SK-N-SH treated with all-trans-retinoic acid at 6 μM for 48 hours (cell line): Measurements from ENCODE around the gene STK16.

ENCODE experiments used
- ATAC-seq: fragments of 200-7000 bp; cut with Tn5 transposase; 3 replicates; pipeline ENCODE4 v1.9.1; 2020; ENCODE audit warnings: mild to moderate bottlenecking, moderate library complexity
- CREB5 ChIP-seq: fragments of 250-450 bp; sonication (Bioruptor Pico); IDR thresholded peaks from 2 replicates; pipeline ENCODE4 v1.5.1; 2020; ENCODE audit warnings: low read depth, mild to moderate bottlenecking, moderate library complexity
- CSRNP3 ChIP-seq: fragments of 250-450 bp; sonication (Bioruptor Pico); IDR thresholded peaks from 2 replicates; pipeline ENCODE4 v1.5.1; 2021; ENCODE audit warnings: mild to moderate bottlenecking, moderate library complexity
- ESRRG ChIP-seq: fragments of 250-450 bp; sonication (Bioruptor Pico); IDR thresholded peaks from 2 replicates; pipeline ENCODE4 v1.6.1; 2021; ENCODE audit warnings: mild to moderate bottlenecking
- GLIS3 ChIP-seq: fragments of 250-450 bp; sonication (Bioruptor Pico); IDR thresholded peaks from 2 replicates; pipeline ENCODE4 v1.5.0; 2020; ENCODE audit warnings: mild to moderate bottlenecking, moderate library complexity
- OSR1 ChIP-seq: fragments of 250-450 bp; sonication (Bioruptor Pico); IDR thresholded peaks from 2 replicates; pipeline ENCODE4 v1.8.0; 2022; ENCODE audit warnings: moderate library complexity, mild to moderate bottlenecking, inconsistent platforms
- PATZ1 ChIP-seq: fragments of 250-450 bp; sonication (Bioruptor Pico); IDR thresholded peaks from 2 replicates; pipeline ENCODE4 v1.8.0; 2020; ENCODE audit warnings: mild to moderate bottlenecking, moderate library complexity, borderline replicate concordance
- POU6F1 ChIP-seq: fragments of 250-450 bp; sonication (Bioruptor Pico); IDR thresholded peaks from 2 replicates; pipeline ENCODE4 v1.8.0; 2021; ENCODE audit warnings: low read depth, mild to moderate bottlenecking, moderate library complexity, borderline replicate concordance
- RARB ChIP-seq: fragments of 250-450 bp; sonication (Bioruptor Pico); IDR thresholded peaks from 2 replicates; pipeline ENCODE4 v1.8.0; 2021; ENCODE audit warnings: mild to moderate bottlenecking, moderate library complexity
- SNAI2 ChIP-seq: fragments of 250-450 bp; sonication (Bioruptor Pico); IDR thresholded peaks from 2 replicates; pipeline ENCODE4 v1.5.0; 2020; ENCODE audit warnings: mild to moderate bottlenecking, moderate library complexity
- TCF4 ChIP-seq: fragments of 250-450 bp; sonication (Bioruptor Pico); IDR thresholded peaks from 2 replicates; pipeline ENCODE4 v1.8.0; 2021; ENCODE audit warnings: mild to moderate bottlenecking, moderate library complexity, borderline replicate concordance
- TOX ChIP-seq: fragments of 250-450 bp; sonication (Bioruptor Pico); IDR thresholded peaks from 2 replicates; pipeline ENCODE4 v1.8.0; 2021; ENCODE audit warnings: mild to moderate bottlenecking, moderate library complexity, borderline replicate concordance
- TSHZ2 ChIP-seq: fragments of 250-450 bp; sonication (Bioruptor Pico); IDR thresholded peaks from 2 replicates; pipeline ENCODE4 v1.5.0; 2020; ENCODE audit warnings: mild to moderate bottlenecking, moderate library complexity
- ZC3H10 ChIP-seq: fragments of 250-450 bp; sonication (Bioruptor Pico); IDR thresholded peaks from 2 replicates; pipeline ENCODE4 v1.5.1; 2021; ENCODE audit warnings: mild to moderate bottlenecking, moderate library complexity
- ZFP3 ChIP-seq: fragments of 250-450 bp; sonication (Bioruptor Pico); IDR thresholded peaks from 2 replicates; pipeline ENCODE4 v1.5.0; 2020; ENCODE audit warnings: mild to moderate bottlenecking, moderate library complexity
- ZNF565 ChIP-seq: fragments of 450-650 bp; formaldehyde crosslinking; conservative IDR thresholded peaks from 2 replicates; pipeline ENCODE4 v1.5.0; 2020; ENCODE audit warnings: low read depth, mild to moderate bottlenecking, moderate library complexity
- ZNF8 ChIP-seq: fragments of 450-650 bp; formaldehyde crosslinking; IDR thresholded peaks from 2 replicates; pipeline ENCODE4 v1.5.0; 2020; ENCODE audit warnings: mild to moderate bottlenecking, moderate library complexity

Gene STK16

GRCh38 chr2:219209236-219210195 is 35.8 kb upstream of the STK16 start:
- no peak for TF ChIP-seq ZNF8
- TF ChIP-seq RARB (CRISPR knock-in tag): no peak
- TF ChIP-seq SNAI2 (CRISPR knock-in tag): no peak
- no peak for TF ChIP-seq GLIS3 (CRISPR knock-in tag)
- TF ChIP-seq CSRNP3 (CRISPR knock-in tag): no peak
- no peak for TF ChIP-seq CREB5 (CRISPR knock-in tag)
- no peak for TF ChIP-seq TOX (CRISPR knock-in tag)
- no peak for TF ChIP-seq TSHZ2
- no peak for TF ChIP-seq OSR1 (CRISPR knock-in tag)
- no peak for TF ChIP-seq PATZ1 (CRISPR knock-in tag)
- TF ChIP-seq POU6F1: no peak
- no peak for ATAC-seq

- ATAC-seq: no peak
- TF ChIP-seq PATZ1 (CRISPR knock-in tag) (no peak), GLIS3 (CRISPR knock-in tag) (no peak), RARB (CRISPR knock-in tag) (no peak), CSRNP3 (CRISPR knock-in tag) (no peak), TCF4 (CRISPR knock-in tag) (no peak), ESRRG (CRISPR knock-in tag) (no peak), ZFP3 (CRISPR knock-in tag) (no peak), ZC3H10 (no peak), ZNF565 (CRISPR knock-in tag) (no peak)
These were observed 34.9 kb upstream of the STK16 start for GRCh38 chr2:219210196-219210885.
